SH-SY5Y (cell line): ENCODE results near the gene ST7L.

Experiments used
- GATA2 ChIP-seq: IDR thresholded peaks from 2 replicates; pipeline ENCODE4 v1.6.1; 2011; ENCODE audit warnings: mild to moderate bottlenecking, low read depth, low read length
- GATA3 ChIP-seq: IDR thresholded peaks from 2 replicates; pipeline ENCODE4 v1.6.1; 2011; ENCODE audit warnings: low read depth, mild to moderate bottlenecking, low read length, moderate library complexity

DNA sequence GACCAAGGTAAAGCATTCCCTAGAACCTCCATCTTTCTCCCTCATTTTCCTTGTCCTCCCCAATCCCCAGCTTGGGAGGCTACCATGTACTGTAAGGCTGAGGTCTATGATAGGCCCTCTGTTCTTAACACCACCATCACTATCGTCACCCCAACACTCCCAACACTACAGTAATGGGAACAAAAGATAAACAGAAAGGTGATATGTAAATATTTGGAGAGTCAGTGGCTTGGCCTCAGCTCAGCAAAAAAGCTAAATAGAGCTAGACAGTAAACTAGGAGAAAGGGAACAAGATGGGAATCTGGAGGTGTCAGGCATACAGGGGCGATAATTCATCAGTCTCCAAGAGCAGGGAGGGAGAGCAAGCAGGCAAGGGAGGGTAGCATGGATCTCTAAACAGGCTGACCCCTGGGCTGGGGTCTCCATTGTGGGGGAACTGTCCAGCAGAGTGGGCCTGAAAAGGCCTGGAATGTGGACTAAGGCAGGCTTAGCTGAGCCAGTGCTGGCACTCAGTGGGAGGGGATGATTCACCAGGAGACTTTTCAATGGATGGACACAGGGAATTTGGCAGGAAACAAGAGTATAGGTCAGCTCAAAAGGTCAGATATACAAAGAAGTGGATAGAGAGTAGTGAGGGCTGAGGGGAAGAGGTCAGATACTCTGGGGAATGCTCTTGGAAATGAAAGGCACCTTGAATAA is 103.5 kb downstream of the ST7L start:
- TF ChIP-seq GATA3 (no peak), GATA2 (no peak)
